ENCODE measurements around the gene ITFG2.

GRCh38 chr12:2805143-2805520 is 7.3 kb upstream of the ITFG2 start:
- TF ChIP-seq CTCF (conservative IDR thresholded peaks at IDR 0.05; ENCODE audit: low read depth, low read length) (no peak), EZH2 (IDR thresholded peaks at IDR 0.05; ENCODE audit: borderline replicate concordance, low read depth, low read length, poor library complexity, severe bottlenecking) (no peak)
